GM18867 (cell line): ENCODE measurements around the gene ZFR2.
"Not testable (repeated sequence)": the region's sequence is repeated elsewhere in the genome, so short reads cannot be mapped to it uniquely, and the experiment has no call there.

Experiments
- ATAC-seq: cut with Tn5 transposase; IDR thresholded peaks from one replicate; pipeline ENCODE4 v1.9.1; 2021; ENCODE audit warnings: mild to moderate bottlenecking, moderate library complexity; ENCODE audit not compliant: unreplicated experiment

ZFR2 gene

GRCh38 chr19:3817761-3818160, 51.1 kb downstream of the ZFR2 start:
- ATAC-seq = no peak

- ATAC-seq = no peak
Observed at GRCh38 chr19:3816566-3817218, 52.1 kb downstream of the ZFR2 start.

DNA sequence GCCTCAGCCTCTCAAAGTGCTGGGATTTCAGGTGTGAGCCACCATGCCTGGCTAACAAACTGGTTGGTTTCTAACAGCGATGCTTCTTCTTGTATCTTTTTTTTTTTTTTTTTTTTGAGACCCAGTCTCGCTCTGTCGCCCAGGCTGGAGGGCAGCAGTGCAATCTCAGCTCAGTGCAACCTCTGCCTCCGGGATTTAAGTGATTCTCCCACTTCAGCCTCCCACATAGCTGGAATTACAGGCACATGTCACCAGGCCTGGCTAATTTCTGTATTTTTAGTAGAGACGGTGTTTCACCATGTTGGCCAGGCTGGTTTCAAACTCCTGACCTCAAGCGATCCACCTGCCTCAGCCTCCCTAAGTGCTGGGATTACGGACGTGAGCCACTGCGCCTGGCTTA, 52.7 kb downstream of the ZFR2 start:
- not testable (repeated sequence) for ATAC-seq

DNA sequence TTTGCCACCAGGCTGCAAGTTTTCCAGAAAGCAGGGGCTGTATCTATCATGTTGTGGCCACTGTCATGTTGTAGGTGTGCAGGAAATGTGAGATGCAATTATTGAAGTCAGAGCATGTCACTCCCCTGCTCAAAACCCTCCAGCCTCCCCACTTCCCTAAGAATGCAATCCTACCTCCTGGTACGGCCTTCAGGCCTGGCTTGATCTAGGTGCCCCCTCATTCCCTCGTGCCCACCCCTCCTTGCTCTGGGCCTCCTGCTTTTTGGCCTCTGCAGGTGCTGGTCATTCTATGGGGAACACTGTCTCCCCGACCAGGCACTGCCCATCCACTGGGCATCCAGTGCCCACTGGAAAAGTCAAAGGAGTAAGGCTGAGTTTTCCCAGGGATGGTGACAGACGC, 54.2 kb downstream of the ZFR2 start:
- no peak for ATAC-seq

DNA sequence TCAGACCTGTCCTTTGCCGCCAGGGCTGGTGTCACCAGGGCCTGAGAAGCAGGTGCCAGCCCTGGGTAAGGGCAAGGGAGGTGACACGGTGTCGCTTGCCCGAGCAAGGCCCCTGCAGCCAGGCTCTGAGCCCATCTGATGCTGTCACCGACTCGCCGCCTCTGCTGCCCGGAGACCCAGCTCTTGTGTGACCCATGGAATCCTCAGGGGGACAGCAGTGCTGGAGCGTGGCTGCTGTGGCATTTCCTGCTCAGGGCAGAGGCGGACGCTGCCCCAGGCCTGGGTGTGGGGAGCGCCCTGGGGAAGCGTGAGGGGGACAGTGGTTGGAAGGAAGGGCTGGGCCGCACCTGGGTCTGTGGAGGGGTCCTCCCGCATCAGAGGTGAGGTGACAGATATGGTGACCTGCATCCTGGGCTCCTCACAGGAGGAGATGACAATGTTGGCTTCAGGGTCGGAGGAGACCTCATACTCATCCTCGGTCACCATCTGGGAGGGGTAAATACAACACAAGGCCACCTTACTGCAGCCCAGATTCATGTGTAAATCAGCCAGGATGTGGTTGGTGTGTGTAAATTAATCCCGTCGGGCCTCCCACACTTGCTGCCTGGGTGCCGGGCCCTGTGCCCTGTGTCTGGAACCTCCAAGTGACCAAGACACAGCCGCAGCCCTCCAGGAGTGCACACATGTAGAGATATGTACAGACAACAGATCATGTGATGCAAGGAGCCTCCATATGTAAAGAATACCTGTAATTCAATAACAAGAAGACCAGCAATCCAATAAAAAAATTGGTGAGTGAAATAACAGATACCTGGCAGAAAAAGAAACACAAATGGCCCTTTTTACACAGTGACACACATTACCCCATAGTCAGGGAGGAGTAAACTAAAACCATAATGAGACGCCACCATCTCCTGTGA, 55.1 kb downstream of the ZFR2 start:
- ATAC-seq = no peak

DNA sequence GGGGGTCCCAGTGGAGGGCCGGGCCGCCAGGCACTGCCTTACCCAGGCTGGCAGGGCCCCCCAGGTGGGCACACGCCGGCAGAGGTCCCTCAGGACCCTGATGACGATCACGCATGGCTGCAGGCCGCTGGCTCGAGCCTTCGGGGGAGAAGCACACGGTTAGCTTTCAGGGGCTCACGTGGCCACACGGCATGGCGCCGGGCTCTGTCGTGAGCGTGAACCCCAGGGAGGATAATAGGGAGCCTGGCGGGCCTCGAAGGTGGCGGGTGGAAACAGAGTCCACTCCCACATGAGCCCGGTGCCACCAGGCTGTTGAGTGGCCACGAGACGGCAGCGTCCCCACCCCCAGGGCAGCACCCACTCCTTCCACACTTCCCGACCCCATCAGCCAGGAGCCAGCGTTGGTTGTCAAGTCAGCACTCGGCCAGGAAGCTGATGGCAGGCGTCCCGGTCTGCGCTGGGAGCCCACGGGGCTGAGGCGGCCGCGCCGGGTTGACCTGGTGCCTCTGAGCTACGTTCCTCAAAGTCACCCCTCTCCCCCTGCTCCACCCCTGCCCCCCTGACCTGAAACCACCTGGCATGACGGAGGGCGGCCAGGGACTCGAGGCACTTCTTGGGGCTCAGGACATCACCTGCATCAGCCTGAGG, 58.0 kb downstream of the ZFR2 start:
- ATAC-seq = no peak

DNA sequence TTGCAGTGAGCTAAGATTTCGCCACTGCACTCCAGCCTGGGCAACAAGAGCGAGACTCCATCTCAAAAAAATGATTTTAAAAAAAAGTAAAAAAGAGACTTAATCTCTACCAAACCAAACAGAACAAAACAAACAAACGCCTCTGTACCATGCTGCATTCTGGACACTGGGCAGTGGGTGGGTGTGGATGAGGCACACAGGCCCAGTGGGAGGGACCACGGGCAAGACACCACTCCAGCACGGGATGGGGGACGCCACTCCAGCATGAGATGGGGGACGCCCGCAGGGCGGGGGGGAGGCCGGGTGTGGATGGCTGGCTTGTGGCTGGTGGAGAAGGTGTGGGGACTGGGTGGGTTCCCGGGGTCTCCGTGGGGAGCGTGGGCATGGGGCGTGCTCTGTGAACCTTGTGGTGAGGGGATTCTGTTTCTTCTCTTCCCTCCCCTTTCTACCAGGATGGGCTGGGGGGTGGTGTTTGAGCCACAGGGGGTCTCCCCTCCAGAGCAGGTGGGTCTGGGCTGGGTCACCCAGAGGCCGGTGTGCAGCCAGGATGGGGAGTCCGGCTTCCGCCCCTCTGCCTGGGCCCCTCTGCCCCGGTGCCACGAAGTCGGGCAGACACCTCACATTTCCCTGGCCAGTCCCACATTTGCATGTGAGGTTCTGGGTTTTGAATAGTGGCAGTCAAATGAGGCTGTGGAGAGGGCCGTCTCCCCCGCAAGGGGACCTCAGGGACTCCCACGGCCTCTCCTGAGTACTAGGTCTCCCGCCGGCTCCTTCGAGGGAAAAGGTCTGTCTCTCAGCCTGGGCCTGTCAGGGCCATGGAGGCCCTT, 58.7 kb downstream of the ZFR2 start:
- no peak for ATAC-seq

DNA sequence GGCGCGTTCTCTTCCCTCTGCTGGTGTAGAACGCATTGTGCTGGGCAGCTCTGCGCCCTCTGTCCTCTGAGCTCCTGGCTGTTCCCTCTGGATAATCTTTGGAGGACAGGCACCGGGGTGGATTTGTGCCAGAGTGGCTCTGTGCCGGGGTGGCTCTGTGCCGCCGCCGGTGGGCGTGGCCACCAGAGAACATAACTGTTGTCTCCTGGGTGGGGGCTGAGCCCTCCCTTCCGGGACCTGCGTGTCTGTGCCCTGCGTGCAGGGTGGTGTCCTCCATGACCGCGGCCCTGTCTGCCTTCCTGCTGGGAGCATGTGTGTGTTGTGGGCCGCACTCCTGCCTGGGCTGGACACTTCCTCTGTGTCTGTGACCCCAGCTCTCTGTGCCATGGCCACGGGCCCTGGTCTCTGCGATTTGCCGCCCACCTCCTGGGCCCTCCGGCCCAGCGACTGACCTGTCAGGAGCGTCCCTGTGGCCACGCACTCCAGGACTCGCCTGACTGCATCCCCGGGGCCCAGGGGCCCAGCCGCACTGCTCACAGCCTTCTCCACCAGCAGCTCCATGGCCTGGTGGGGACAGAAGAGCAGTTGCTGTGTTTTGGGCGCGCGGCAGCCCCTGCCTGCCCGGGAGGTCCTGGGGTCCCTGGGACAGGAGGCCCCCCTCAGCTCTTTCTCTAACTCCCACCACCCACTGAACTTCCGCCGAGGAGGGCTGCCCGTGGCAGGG, 60.3 kb downstream of the ZFR2 start:
- ATAC-seq = no peak

GRCh38 chr19:3807574-3808354, 61.1 kb downstream of the ZFR2 start:
- ATAC-seq = no peak

DNA sequence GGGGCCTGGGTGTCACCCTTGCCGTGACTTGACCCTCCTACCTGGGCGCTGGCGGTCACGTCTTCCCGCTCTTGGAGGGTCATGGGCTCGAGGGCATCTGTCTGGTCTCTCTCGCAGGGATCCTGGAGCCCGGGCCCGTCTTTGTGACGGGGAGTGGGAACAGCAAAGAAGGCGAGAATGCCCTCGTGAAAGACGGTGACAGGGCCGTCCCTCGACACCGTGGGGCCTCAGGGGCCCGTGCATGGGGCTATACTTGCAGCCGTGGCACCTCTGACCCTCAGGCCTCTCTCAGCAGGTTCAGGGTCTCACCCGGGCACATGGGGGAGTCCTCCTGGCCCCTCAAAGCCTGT, 61.7 kb downstream of the ZFR2 start:
- no peak for ATAC-seq

DNA sequence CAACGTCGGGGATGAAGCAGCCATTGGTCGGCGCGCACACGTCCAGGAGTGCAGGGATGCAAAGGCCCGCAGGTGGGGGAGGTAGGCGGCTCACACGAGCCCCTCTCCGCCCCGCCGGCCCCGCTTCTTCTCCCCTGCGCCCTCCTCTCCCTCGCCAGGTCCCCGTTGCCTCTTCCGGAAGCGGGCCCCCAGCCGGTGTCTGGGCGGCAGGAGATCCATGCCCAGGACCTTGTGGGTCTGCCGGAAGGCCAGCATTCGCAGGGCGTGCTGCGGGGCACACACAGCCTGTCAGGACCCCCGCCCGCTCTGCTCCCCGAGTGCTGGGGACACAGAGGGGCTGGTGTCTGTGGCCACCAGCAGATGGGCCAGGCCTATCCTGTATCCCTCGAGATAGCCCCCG, 63.0 kb downstream of the ZFR2 start:
- no peak for ATAC-seq

DNA sequence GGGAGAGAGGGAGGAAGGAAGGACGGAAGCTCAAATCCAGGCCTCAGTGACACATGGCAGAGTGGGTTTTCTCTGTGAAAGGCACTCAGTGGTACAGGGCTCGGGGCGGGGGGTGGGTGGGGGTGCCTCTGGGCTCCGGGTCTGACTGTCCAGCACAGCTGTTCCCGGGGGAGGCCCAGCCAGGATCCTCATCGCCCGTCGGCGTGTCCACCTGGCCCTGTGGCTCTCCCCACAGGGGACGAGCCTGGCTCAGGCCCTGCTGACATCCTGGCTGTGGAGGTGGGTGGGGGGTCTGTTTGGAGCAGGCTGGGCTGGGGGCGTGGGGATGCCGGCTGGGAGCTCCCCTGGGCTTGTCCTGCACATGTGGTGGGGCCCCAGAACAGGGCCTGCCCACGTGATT, 64.4 kb downstream of the ZFR2 start:
- no peak for ATAC-seq

DNA sequence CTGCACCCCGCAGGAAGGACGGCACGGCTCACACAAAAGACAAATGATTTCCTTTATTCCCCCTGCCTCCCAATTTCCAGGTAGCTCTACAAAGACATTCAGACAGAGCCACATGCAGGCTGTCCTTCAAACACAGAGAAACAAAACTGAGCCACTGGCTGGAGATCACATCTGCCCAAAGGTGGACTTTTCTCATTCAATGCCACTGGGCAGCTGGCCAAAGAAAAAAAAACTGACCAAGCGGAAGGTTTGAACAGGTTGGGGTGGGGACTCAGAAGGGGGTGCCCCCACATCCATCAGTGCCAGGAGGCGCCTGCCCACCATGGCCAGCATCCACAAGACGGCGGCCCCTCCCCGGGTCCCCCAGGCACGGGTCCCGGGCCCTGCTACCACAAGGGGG, 64.9 kb downstream of the ZFR2 start:
- ATAC-seq = no peak

DNA sequence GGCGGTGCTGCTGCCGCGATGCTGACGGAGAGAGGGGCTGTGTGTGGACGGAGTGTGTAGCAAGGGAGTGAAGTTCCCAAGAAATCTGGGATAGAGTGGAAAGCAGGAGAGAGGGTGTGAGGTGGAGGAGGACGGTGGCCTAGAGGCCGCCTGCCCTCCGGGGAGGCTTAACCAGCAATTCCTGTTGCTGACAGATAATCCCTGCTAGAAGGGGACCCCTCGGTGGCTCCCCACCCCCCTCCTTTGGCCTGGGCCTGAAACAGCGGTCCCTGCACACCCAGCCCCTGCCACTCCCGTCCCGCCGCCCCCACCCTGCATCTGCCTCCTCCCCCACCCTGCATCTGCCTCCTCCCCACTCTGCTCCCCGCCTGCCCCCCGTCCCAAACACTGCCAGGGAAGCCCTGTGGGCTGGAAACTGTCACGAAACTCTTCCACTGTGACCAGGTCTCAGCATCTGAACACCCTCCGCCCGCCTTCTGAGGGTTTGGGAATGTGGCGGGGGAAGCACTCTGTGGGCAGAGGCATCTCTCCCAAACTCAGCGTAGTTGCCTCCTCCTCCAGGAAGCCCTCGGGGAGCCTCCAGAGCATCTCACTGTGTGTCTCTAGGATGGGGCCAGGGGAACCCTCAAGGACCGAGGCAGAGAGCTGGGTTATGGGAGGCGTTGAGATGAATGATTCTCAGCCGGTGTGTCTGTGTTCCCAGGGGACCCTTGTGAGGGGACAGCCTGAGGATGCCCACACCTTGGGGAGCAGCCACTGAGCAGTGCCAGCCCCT, 65.5 kb downstream of the ZFR2 start:
- no peak for ATAC-seq

GRCh38 chr19:3801412-3802096, 67.3 kb downstream of the ZFR2 start:
- ATAC-seq = no peak

DNA sequence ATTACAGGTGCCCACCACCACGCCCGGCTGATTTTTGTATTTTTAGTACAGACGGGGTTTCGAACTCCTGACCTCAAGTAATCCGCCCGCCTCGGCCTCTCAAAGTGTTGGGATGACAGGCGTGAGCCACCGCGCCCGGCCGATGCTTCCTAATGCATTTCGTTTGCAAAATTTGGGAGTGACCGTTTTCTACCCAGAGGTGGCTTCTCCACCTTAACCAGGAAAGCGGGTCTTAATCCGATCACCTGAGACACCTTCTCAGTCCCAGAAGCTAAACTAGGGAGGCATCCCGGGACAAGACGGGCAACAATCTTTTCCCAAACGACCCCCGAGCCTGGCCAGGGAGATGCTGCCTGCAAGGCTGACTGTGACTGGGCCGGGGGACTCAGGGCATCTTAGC, 67.8 kb downstream of the ZFR2 start:
- ATAC-seq = no peak

GRCh38 chr19:3798137-3798536, 70.7 kb downstream of the ZFR2 start:
- no peak for ATAC-seq

DNA sequence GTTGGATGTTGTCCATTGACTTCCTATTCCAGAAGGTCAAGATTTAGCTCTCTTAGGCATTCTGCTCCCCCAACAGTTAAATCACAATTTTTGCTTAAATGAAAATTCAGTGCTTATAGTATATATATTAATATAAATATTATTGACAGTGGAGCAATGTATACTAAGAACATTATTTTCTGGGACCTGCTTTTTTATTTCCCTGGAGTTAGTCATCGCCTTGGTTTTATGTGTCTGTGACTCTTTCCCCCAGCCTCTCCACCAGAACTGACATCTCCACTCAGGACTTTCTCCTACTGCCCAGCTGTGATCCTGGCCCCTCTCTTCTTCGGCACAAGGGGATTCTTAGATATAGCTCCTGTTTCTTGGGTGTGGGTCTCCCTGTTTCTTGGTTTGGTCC, 72.5 kb downstream of the ZFR2 start:
- ATAC-seq = no peak
